Fibroblast of the conjunctiva (primary cell): Measurements from ENCODE around the gene CCR8.
"Not testable (repeated sequence)": the region's sequence is repeated elsewhere in the genome, so short reads cannot be mapped to it uniquely, and the experiment has no call there.

Experiments used
- DNase-seq: peaks from one replicate; pipeline ENCODE4 v3.0.0-alpha.2; 2010; ENCODE audit warnings: low read depth

Gene CCR8

GRCh38 chr3:39315420-39315819 lies 14.1 kb upstream of the CCR8 start:
- no peak for DNase-seq

- DNase-seq, result no peak
Measured at GRCh38 chr3:39317571-39318169, 11.8 kb upstream of the CCR8 start.

- DNase-seq, result no peak
Measured at GRCh38 chr3:39318301-39318700, 11.2 kb upstream of the CCR8 start.

GRCh38 chr3:39319249-39319648 lies 10.3 kb upstream of the CCR8 start:
- no peak for DNase-seq

- DNase-seq, result not testable (repeated sequence)
Measured at GRCh38 chr3:39321574-39321983, 7.9 kb upstream of the CCR8 start.

GRCh38 chr3:39322209-39322715 lies 7.2 kb upstream of the CCR8 start:
- not testable (repeated sequence) for DNase-seq

GRCh38 chr3:39322936-39323335 lies 6.6 kb upstream of the CCR8 start:
- DNase-seq, result no peak

- DNase-seq, result no peak
Measured at GRCh38 chr3:39323494-39323893, 6.0 kb upstream of the CCR8 start.

GRCh38 chr3:39325236-39325635 lies 4.3 kb upstream of the CCR8 start:
- no peak for DNase-seq

GRCh38 chr3:39327053-39327745 lies 2.3 kb upstream of the CCR8 start:
- DNase-seq, result no peak

GRCh38 chr3:39327746-39328349 lies 1.7 kb upstream of the CCR8 start:
- DNase-seq, result no peak

GRCh38 chr3:39330824-39331223 lies 1.3 kb downstream of the CCR8 start:
- DNase-seq, result no peak

GRCh38 chr3:39332525-39332924 lies 3.0 kb downstream of the CCR8 start:
- DNase-seq, result no peak

GRCh38 chr3:39333607-39334006 lies 4.1 kb downstream of the CCR8 start:
- DNase-seq, result no peak

GRCh38 chr3:39334205-39334604 lies 4.7 kb downstream of the CCR8 start:
- no peak for DNase-seq

GRCh38 chr3:39338201-39338600 lies 8.7 kb downstream of the CCR8 start:
- DNase-seq, result no peak

GRCh38 chr3:39339086-39339485 lies 9.6 kb downstream of the CCR8 start:
- no peak for DNase-seq

GRCh38 chr3:39343076-39343717 lies 13.7 kb downstream of the CCR8 start:
- no peak for DNase-seq

GRCh38 chr3:39343760-39344159 lies 14.3 kb downstream of the CCR8 start:
- DNase-seq, result no peak

- DNase-seq, result no peak
Measured at GRCh38 chr3:39344746-39345344, 15.3 kb downstream of the CCR8 start.

- DNase-seq, result no peak
Measured at GRCh38 chr3:39346785-39347585, 17.5 kb downstream of the CCR8 start.

GRCh38 chr3:39347586-39347876 lies 18.0 kb downstream of the CCR8 start:
- no peak for DNase-seq
